ENCODE measurements around the gene CCDC30.
"Not testable (repeated sequence)": the region's sequence is repeated elsewhere in the genome, so short reads cannot be mapped to it uniquely, and the experiment has no call there.

CCDC30 gene

GRCh38 chr1:42531043-42531442, 68.0 kb downstream of the CCDC30 start:
- no peak for DNase-seq

- DNase-seq = no peak
Observed at GRCh38 chr1:42533101-42533863, 70.2 kb downstream of the CCDC30 start.

- DNase-seq = no peak
Observed at GRCh38 chr1:42541104-42541503, 78.0 kb downstream of the CCDC30 start.

- no peak for DNase-seq
Observed at GRCh38 chr1:42551180-42551579, 88.1 kb downstream of the CCDC30 start.

GRCh38 chr1:42551590-42551989, 88.5 kb downstream of the CCDC30 start:
- no peak for DNase-seq

- DNase-seq = no peak
Observed at GRCh38 chr1:42552636-42553035, 89.5 kb downstream of the CCDC30 start.

GRCh38 chr1:42557230-42557851, 94.3 kb downstream of the CCDC30 start:
- DNase-seq = no peak

GRCh38 chr1:42567038-42567437, 104.0 kb downstream of the CCDC30 start:
- DNase-seq = no peak

GRCh38 chr1:42576935-42577334, 113.8 kb downstream of the CCDC30 start:
- no peak for DNase-seq

GRCh38 chr1:42586016-42586415, 122.9 kb downstream of the CCDC30 start:
- no peak for DNase-seq

GRCh38 chr1:42587753-42588152, 124.7 kb downstream of the CCDC30 start:
- no peak for DNase-seq

GRCh38 chr1:42592811-42593210, 129.7 kb downstream of the CCDC30 start:
- DNase-seq = no peak

- DNase-seq = no peak
Observed at GRCh38 chr1:42593486-42594100, 130.5 kb downstream of the CCDC30 start.

GRCh38 chr1:42601472-42601871, 138.4 kb downstream of the CCDC30 start:
- no peak for DNase-seq

GRCh38 chr1:42613803-42614131, 150.7 kb downstream of the CCDC30 start:
- DNase-seq = no peak

- no peak for DNase-seq
Observed at GRCh38 chr1:42618866-42619265, 155.8 kb downstream of the CCDC30 start.

- no peak for DNase-seq
Observed at GRCh38 chr1:42620307-42620706, 157.2 kb downstream of the CCDC30 start.

- not testable (repeated sequence) for DNase-seq
Observed at GRCh38 chr1:42621180-42621579, 158.1 kb downstream of the CCDC30 start.

GRCh38 chr1:42627205-42627604, 164.1 kb downstream of the CCDC30 start:
- not testable (repeated sequence) for DNase-seq

- no peak for DNase-seq
Observed at GRCh38 chr1:42639116-42639515, 176.0 kb downstream of the CCDC30 start.

GRCh38 chr1:42646056-42646455, 183.0 kb downstream of the CCDC30 start:
- DNase-seq = no peak

- no peak for DNase-seq
Observed at GRCh38 chr1:42657201-42657600, 194.1 kb downstream of the CCDC30 start.

GRCh38 chr1:42657981-42658876, 195.1 kb downstream of the CCDC30 start, which contains the start of gene PPIH:
TSS of gene PPIH (plus strand) at chr1:42658423. CDS start at chr1:42658447, 24 bp downstream.
- DNase-seq = peak; percentile 94

All from NCI-H510A (cell line).